HUES48 (cell line): ENCODE data around the gene MORC1.

ENCODE experiments used
- H3K27ac ChIP-seq: one replicate; pipeline ENCODE4 v1.7.0; 2013; ENCODE audit warnings: low read depth, low read length, inconsistent platforms
- H3K27me3 ChIP-seq: 2 replicates; pipeline ENCODE4 v1.6.1; 2013; ENCODE audit warnings: mild to moderate bottlenecking, low read length; ENCODE audit not compliant: control insufficient read depth, insufficient read depth
- H3K36me3 ChIP-seq: 2 replicates; pipeline ENCODE4 v1.6.1; 2013; ENCODE audit warnings: low read length; ENCODE audit not compliant: control insufficient read depth, insufficient read depth
- H3K4me1 ChIP-seq: 2 replicates; pipeline ENCODE4 v1.6.1; 2013; ENCODE audit warnings: mild to moderate bottlenecking, low read length; ENCODE audit not compliant: control insufficient read depth, insufficient read depth
- H3K4me3 ChIP-seq: 2 replicates; pipeline ENCODE4 v1.5.1; 2013; ENCODE audit warnings: mild to moderate bottlenecking, low read depth, low read length
- H3K9ac ChIP-seq: 2 replicates; pipeline ENCODE4 v1.6.1; 2013; ENCODE audit warnings: mild to moderate bottlenecking, low read depth, low read length, moderate library complexity
- H3K9me3 ChIP-seq: 2 replicates; pipeline ENCODE4 v1.6.1; 2013; ENCODE audit warnings: low read length; ENCODE audit not compliant: control insufficient read depth, insufficient read depth

Gene MORC1

GRCh38 chr3:109071350-109072142, 46.4 kb downstream of the MORC1 start:
- no peak overlapping the region for H3K9ac ChIP-seq

DNA sequence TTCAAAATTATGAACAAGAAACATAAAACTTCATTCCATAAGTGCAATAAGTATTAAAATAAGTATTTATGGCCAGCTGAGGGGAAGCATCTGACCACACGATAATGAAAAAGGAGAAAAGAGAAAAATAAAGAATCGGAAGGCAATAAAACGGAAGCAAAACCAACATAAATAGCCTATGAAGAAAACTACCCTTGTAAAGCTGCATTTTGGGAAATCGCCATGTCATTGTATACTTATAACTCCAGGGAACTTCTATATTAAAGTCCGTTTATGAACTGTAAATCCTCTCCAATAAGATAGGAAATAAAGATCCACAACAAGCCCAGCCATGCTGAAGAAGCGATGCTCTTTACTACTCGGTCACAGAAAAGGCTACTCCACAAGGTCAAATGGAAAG, 47.7 kb downstream of the MORC1 start:
- 0 out of 2 replicates have a peak, but pooled peaks cover 7% of the 10 kb centered on the region for H3K4me1 ChIP-seq

More at GRCh38 chr3:109071350-109072142, 46.4 kb downstream of the MORC1 start:
- Histone ChIP-seq H3K9me3 (no peaks in the 10 kb centered on the region), H3K27me3 (no peaks in the 10 kb centered on the region), H3K4me1 (0 out of 2 replicates have a peak, but pooled peaks cover 7% of the 10 kb centered on the region), H3K36me3 (no peaks in the 10 kb centered on the region), H3K27ac (no peak overlapping the region), H3K4me3 (no peak overlapping the region)

DNA sequence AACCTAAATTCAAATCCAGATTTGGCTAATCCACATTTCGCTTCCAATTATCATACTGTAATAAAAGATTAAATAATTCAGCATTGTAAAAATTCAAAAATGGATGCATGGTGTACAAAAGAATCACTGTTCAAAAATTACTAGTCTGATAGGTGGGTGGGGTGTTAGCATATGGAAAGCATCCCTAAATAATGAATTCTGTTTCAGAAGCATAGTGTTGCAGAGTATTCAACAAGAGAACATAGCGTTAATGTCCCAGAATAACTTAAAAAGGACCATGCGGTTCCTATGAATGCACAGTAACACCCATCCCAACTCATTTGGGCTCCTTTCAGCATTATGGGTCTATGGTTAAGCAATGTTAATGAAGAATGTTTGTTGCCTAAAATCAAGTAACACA, 51.1 kb downstream of the MORC1 start:
- Histone ChIP-seq H3K27me3 (no peaks in the 10 kb centered on the region), H3K9ac (no peak overlapping the region), H3K9me3 (no peaks in the 10 kb centered on the region), H3K36me3 (no peaks in the 10 kb centered on the region), H3K4me3 (no peak overlapping the region), H3K27ac (no peak overlapping the region), H3K4me1 (0 out of 2 replicates have a peak, but pooled peaks cover 7% of the 10 kb centered on the region)

More for the DNA sequence above, 47.7 kb downstream of the MORC1 start:
- Histone ChIP-seq H3K4me3 (no peak overlapping the region), H3K9me3 (no peaks in the 10 kb centered on the region), H3K36me3 (no peaks in the 10 kb centered on the region), H3K27ac (no peak overlapping the region), H3K9ac (no peak overlapping the region), H3K27me3 (no peaks in the 10 kb centered on the region)

GRCh38 chr3:109059264-109059663, 58.7 kb downstream of the MORC1 start:
- no peak overlapping the region for H3K4me3 ChIP-seq
- no peak overlapping the region for H3K9ac ChIP-seq
- no peak overlapping the region for H3K27ac ChIP-seq
- no peaks in the 10 kb centered on the region for H3K36me3 ChIP-seq
- H3K27me3 ChIP-seq = no peaks in the 10 kb centered on the region
- peaks cover 5% of the 10 kb centered on the region for H3K4me1 ChIP-seq
- H3K9me3 ChIP-seq = no peaks in the 10 kb centered on the region

- Histone ChIP-seq H3K9me3 (no peaks in the 10 kb centered on the region), H3K9ac (no peak overlapping the region), H3K27me3 (no peaks in the 10 kb centered on the region), H3K27ac (no peak overlapping the region), H3K4me3 (no peak overlapping the region), H3K4me1 (peaks cover 5% of the 10 kb centered on the region), H3K36me3 (no peaks in the 10 kb centered on the region)
Observed at GRCh38 chr3:109057616-109058015, 60.3 kb downstream of the MORC1 start.

GRCh38 chr3:109057056-109057455, 60.9 kb downstream of the MORC1 start:
- Histone ChIP-seq H3K9me3 (no peaks in the 10 kb centered on the region), H3K27me3 (no peaks in the 10 kb centered on the region), H3K9ac (no peak overlapping the region), H3K36me3 (no peaks in the 10 kb centered on the region), H3K27ac (no peak overlapping the region), H3K4me3 (no peak overlapping the region), H3K4me1 (peaks cover 5% of the 10 kb centered on the region)

GRCh38 chr3:109050591-109051167, 67.3 kb downstream of the MORC1 start:
- no peaks in the 10 kb centered on the region for H3K36me3 ChIP-seq
- no peak overlapping the region for H3K27ac ChIP-seq
- no peak overlapping the region for H3K9ac ChIP-seq
- H3K9me3 ChIP-seq = no peaks in the 10 kb centered on the region
- no peak overlapping the region for H3K4me3 ChIP-seq
- H3K4me1 ChIP-seq = peaks cover 20% of the 10 kb centered on the region
- no peaks in the 10 kb centered on the region for H3K27me3 ChIP-seq

DNA sequence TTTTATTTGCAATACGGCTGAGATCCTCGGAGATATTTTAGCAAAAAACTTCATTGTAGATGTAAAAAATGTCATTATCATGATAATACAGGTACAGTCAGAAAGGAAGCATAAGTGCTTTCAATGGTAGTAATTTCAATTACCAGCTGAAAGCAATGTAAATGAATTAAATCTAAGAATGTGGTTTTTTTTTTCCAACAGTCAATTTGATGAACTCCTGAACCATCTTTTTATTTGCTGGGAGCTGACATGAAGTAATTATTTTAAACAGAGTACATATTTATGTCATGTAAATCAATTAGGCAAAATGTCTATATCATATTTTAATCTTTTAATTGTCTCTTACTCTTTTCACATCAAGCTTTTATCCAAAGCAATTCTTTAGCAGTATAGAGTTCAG, 70.6 kb downstream of the MORC1 start:
- no peaks in the 10 kb centered on the region for H3K36me3 ChIP-seq
- H3K27ac ChIP-seq = no peak overlapping the region
- no peaks in the 10 kb centered on the region for H3K9me3 ChIP-seq
- peaks cover 20% of the 10 kb centered on the region for H3K4me1 ChIP-seq
- H3K9ac ChIP-seq = no peak overlapping the region
- no peaks in the 10 kb centered on the region for H3K27me3 ChIP-seq
- H3K4me3 ChIP-seq = no peak overlapping the region; the same call in 1 of the 2 replicates

- H3K4me3 ChIP-seq = no peak overlapping the region
- H3K27ac ChIP-seq = no peak overlapping the region
- no peak overlapping the region for H3K9ac ChIP-seq
- peaks cover 20% of the 10 kb centered on the region for H3K4me1 ChIP-seq
- no peaks in the 10 kb centered on the region for H3K9me3 ChIP-seq
- no peaks in the 10 kb centered on the region for H3K36me3 ChIP-seq
- H3K27me3 ChIP-seq = no peaks in the 10 kb centered on the region
Observed at GRCh38 chr3:109045271-109046040, 72.5 kb downstream of the MORC1 start.

DNA sequence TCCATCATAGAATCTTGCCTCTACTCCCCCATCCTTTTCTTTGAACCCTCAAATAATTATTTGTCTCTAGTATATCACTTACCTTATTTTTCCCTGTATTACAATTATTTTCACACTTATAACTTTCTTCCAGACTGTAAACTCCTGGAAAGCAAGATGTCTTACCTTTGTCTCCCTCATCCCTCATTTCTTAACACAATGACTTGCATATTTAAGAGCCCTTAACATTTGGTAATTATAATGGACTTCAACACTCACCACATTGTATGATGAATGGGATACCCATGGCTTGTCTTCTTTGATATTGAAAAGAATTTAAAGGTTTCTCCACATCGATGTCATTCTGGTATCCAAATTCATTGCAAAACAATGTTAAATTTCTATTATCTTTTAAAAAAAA, 82.9 kb downstream of the MORC1 start:
- H3K27ac ChIP-seq = no peak overlapping the region

More for the DNA sequence above, 82.9 kb downstream of the MORC1 start:
- Histone ChIP-seq H3K36me3 (no peaks in the 10 kb centered on the region), H3K4me1 (peaks cover 3% of the 10 kb centered on the region; the same call in 1 of the 2 replicates), H3K27me3 (no peaks in the 10 kb centered on the region), H3K9me3 (no peaks in the 10 kb centered on the region), H3K9ac (no peak overlapping the region), H3K4me3 (no peak overlapping the region)
